ENCODE measurements around the gene RNU6-9.

- TF ChIP-seq POLR2AphosphoS5 (IDR thresholded peaks at IDR 0.05; ENCODE audit: borderline replicate concordance, low read depth, low read length) = no peak
- no peak for TF ChIP-seq EZH2 (IDR thresholded peaks at IDR 0.05)
Observed at GRCh38 chr19:855566-856120, 37.6 kb upstream of the RNU6-9 start.
